ENCODE measurements around the gene ZNF786. TPM values are rescaled to one million over a fixed set of nuclear protein-coding genes. Genes with fewer than 3 reads are reported as not detected.

The ZNF786 gene
- total and polyA plus RNA-seq, 2 donors (not counting 1 experiment from before 2014, with no cell fraction given), result 1.8 to 4.6 TPM

GRCh38 chr7:149081914-149082313 lies 8.6 kb downstream of the ZNF786 start:
- no peaks in the 10 kb centered on the region for H3K36me3 ChIP-seq (ENCODE audit: control insufficient read depth, insufficient read depth, low read length)
- H3K27me3 ChIP-seq (ENCODE audit: control insufficient read depth, insufficient read depth, low read length), result no peaks in the 10 kb centered on the region
- no peaks in the 10 kb centered on the region for H3K79me2 ChIP-seq (ENCODE audit: control insufficient read depth, insufficient read depth, low read length)
- no peak overlapping the region for H2AFZ ChIP-seq (ENCODE audit: low read length)
- H4K20me1 ChIP-seq (ENCODE audit: control insufficient read depth, extremely low read depth, insufficient read depth, low read length), result no peaks in the 10 kb centered on the region
- no peak overlapping the region for H3K9ac ChIP-seq (ENCODE audit: insufficient read depth, low read length)
- no peak for DNase-seq (ENCODE audit: low read depth in 2 of 2)
- no peak overlapping the region for H3K4me2 ChIP-seq (ENCODE audit: extremely low read depth, insufficient read depth, low read length)
- no peak overlapping the region for H3K4me3 ChIP-seq (replicated peaks in 1 of 4; ENCODE audit: control extremely low read depth in 1 of 4, insufficient read depth in 1 of 4, low read depth in 3 of 4, low read length in 4 of 4)
- H3K27ac ChIP-seq (ENCODE audit: insufficient read depth, low read length), result no peak overlapping the region
- H3K4me1 ChIP-seq (ENCODE audit: control insufficient read depth, extremely low read depth, insufficient read depth, low read length), result no peaks in the 10 kb centered on the region
- TF ChIP-seq EZH2 (IDR thresholded peaks at IDR 0.05; ENCODE audit: low read length, missing control alignments), result no peak
- TF ChIP-seq, protein P1, sequence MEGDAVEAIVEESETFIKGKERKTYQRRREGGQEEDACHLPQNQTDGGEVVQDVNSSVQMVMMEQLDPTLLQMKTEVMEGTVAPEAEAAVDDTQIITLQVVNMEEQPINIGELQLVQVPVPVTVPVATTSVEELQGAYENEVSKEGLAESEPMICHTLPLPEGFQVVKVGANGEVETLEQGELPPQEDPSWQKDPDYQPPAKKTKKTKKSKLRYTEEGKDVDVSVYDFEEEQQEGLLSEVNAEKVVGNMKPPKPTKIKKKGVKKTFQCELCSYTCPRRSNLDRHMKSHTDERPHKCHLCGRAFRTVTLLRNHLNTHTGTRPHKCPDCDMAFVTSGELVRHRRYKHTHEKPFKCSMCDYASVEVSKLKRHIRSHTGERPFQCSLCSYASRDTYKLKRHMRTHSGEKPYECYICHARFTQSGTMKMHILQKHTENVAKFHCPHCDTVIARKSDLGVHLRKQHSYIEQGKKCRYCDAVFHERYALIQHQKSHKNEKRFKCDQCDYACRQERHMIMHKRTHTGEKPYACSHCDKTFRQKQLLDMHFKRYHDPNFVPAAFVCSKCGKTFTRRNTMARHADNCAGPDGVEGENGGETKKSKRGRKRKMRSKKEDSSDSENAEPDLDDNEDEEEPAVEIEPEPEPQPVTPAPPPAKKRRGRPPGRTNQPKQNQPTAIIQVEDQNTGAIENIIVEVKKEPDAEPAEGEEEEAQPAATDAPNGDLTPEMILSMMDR (conservative IDR thresholded peaks at IDR 0.05 in 1 of 2, IDR thresholded peaks at IDR 0.05 in 1 of 2; ENCODE audit: low read depth in 1 of 2, low read length in 2 of 2), result no peak
- no peaks in the 10 kb centered on the region for H3K9me3 ChIP-seq (ENCODE audit: control insufficient read depth, insufficient read depth, low read depth, low read length)

DNA sequence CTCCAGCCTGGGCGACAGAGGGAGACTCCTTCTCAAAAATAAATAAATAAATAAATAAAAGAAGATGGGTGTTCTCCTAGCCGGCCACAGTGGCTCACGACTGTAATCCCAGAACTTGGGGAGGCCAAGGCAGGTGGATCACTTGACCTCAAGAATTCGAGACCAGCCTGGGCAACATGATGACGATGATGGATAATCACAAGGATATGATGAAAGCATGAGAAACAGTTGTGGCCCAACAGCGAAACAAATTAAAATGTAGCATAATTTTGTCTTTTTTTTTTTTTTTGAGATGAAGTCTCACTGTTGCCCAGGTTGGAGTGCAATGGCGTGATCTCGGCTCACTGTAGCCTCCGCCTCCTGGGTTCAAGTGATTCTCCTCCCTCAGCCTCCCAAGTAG lies 12.9 kb downstream of the ZNF786 start:
- Histone ChIP-seq H3K4me3 (replicated peaks in 1 of 4; ENCODE audit: control extremely low read depth in 1 of 4, insufficient read depth in 1 of 4, low read depth in 3 of 4, low read length in 4 of 4) (no peak overlapping the region), H3K27ac (ENCODE audit: insufficient read depth, low read length) (no peak overlapping the region)

GRCh38 chr7:149075286-149075685 lies 15.2 kb downstream of the ZNF786 start:
- Histone ChIP-seq H3K27ac (ENCODE audit: insufficient read depth, low read length) (no peak overlapping the region), H3K79me2 (ENCODE audit: control insufficient read depth, insufficient read depth, low read length) (no peaks in the 10 kb centered on the region), H3K4me3 (replicated peaks in 1 of 4; ENCODE audit: control extremely low read depth in 1 of 4, insufficient read depth in 1 of 4, low read depth in 3 of 4, low read length in 4 of 4) (no peak overlapping the region), H3K9me3 (ENCODE audit: control insufficient read depth, insufficient read depth, low read depth, low read length) (no peaks in the 10 kb centered on the region), H3K36me3 (ENCODE audit: control insufficient read depth, insufficient read depth, low read length) (peaks cover 10% of the 10 kb centered on the region), H4K20me1 (ENCODE audit: control insufficient read depth, extremely low read depth, insufficient read depth, low read length) (no peaks in the 10 kb centered on the region), H2AFZ (ENCODE audit: low read length) (no peak overlapping the region), H3K4me2 (ENCODE audit: extremely low read depth, insufficient read depth, low read length) (no peak overlapping the region), H3K9ac (ENCODE audit: insufficient read depth, low read length) (no peak overlapping the region), H3K27me3 (ENCODE audit: control insufficient read depth, insufficient read depth, low read length) (no peaks in the 10 kb centered on the region), H3K4me1 (ENCODE audit: control insufficient read depth, extremely low read depth, insufficient read depth, low read length) (no peaks in the 10 kb centered on the region)
- TF ChIP-seq, protein P1 (conservative IDR thresholded peaks at IDR 0.05 in 1 of 2, IDR thresholded peaks at IDR 0.05 in 1 of 2; ENCODE audit: low read depth in 1 of 2, low read length in 2 of 2), result no peak
- no peak for TF ChIP-seq EZH2 (IDR thresholded peaks at IDR 0.05; ENCODE audit: low read length, missing control alignments)
- no peak for DNase-seq (ENCODE audit: low read depth in 2 of 2)

More for the DNA sequence above, 12.9 kb downstream of the ZNF786 start:
- Histone ChIP-seq H3K79me2 (ENCODE audit: control insufficient read depth, insufficient read depth, low read length) (no peaks in the 10 kb centered on the region), H3K4me1 (ENCODE audit: control insufficient read depth, extremely low read depth, insufficient read depth, low read length) (no peaks in the 10 kb centered on the region), H3K9ac (ENCODE audit: insufficient read depth, low read length) (no peak overlapping the region), H3K9me3 (ENCODE audit: control insufficient read depth, insufficient read depth, low read depth, low read length) (no peaks in the 10 kb centered on the region), H3K27me3 (ENCODE audit: control insufficient read depth, insufficient read depth, low read length) (no peaks in the 10 kb centered on the region), H3K36me3 (ENCODE audit: control insufficient read depth, insufficient read depth, low read length) (no peaks in the 10 kb centered on the region), H3K4me2 (ENCODE audit: extremely low read depth, insufficient read depth, low read length) (no peak overlapping the region), H2AFZ (ENCODE audit: low read length) (no peak overlapping the region), H4K20me1 (ENCODE audit: control insufficient read depth, extremely low read depth, insufficient read depth, low read length) (no peaks in the 10 kb centered on the region)
- no peak for DNase-seq (ENCODE audit: low read depth in 2 of 2)
- TF ChIP-seq, protein P1 (conservative IDR thresholded peaks at IDR 0.05 in 1 of 2, IDR thresholded peaks at IDR 0.05 in 1 of 2; ENCODE audit: low read depth in 1 of 2, low read length in 2 of 2), result no peak
- TF ChIP-seq EZH2 (IDR thresholded peaks at IDR 0.05; ENCODE audit: low read length, missing control alignments), result no peak
